ENCODE measurements around the gene KLHL29. TPM values are rescaled to one million over a fixed set of nuclear protein-coding genes. Genes with fewer than 3 reads are reported as not detected.
A peak's percentile ranks its signal among the peaks of the same experiment; 100 is the strongest.

Gene KLHL29
- total RNA-seq, 1 donor from 2014 or later = 8.4 TPM

DNA sequence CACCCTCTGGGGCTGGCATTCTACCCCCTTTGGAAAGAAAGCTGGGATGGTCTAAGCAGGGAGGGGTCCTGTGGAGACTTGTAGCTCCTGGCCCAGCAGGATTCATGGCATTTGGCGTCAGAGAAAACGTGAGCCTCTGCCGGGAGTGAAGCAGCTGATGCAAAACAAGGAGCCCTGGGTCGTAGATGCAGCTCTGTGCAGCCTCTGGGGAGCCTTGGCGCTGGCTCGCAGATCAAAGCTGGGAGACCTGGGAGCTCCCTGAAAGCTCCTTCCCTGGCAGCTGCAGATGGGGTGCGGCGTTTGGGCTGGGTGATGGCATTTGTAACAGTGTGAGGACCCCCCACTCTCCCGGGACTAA is 148.3 kb downstream of the KLHL29 start:
- no peaks in the 10 kb centered on the region for H3K9me3 Mint-ChIP-seq
- no peaks in the 10 kb centered on the region for H3K36me3 Mint-ChIP-seq (ENCODE audit: low read depth)
- DNase-seq (ENCODE audit: low read depth, low spot score) = no peak
- no peaks in the 10 kb centered on the region for H3K27me3 Mint-ChIP-seq (ENCODE audit: low read depth)
- no peak overlapping the region for H3K4me3 Mint-ChIP-seq
- TF ChIP-seq, protein P1, sequence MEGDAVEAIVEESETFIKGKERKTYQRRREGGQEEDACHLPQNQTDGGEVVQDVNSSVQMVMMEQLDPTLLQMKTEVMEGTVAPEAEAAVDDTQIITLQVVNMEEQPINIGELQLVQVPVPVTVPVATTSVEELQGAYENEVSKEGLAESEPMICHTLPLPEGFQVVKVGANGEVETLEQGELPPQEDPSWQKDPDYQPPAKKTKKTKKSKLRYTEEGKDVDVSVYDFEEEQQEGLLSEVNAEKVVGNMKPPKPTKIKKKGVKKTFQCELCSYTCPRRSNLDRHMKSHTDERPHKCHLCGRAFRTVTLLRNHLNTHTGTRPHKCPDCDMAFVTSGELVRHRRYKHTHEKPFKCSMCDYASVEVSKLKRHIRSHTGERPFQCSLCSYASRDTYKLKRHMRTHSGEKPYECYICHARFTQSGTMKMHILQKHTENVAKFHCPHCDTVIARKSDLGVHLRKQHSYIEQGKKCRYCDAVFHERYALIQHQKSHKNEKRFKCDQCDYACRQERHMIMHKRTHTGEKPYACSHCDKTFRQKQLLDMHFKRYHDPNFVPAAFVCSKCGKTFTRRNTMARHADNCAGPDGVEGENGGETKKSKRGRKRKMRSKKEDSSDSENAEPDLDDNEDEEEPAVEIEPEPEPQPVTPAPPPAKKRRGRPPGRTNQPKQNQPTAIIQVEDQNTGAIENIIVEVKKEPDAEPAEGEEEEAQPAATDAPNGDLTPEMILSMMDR (conservative IDR thresholded peaks at IDR 0.05) = no peak
- H3K4me1 Mint-ChIP-seq = peaks cover 38% of the 10 kb centered on the region
- peak overlapping the region; percentile 19 for H3K27ac Mint-ChIP-seq (ENCODE audit: unreplicated experiment)

DNA sequence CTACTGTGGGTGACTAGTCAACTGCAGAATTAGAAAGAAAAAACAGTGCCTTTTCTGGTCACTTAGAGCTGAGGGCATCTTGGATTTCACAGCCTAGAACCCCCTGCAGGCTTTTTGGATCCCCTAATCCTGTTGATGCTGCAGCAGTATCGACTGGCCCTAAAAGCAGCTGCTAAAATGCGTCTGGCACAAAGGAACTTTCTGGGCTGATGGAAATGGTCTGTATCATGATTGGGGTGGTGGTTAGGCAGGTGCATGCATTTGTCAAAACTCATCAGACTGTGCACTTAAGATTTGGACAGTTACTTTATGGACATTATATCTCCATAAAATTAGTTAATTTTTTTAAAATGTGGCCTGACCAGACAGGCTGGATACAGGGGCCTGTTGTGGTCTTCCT is 149.8 kb downstream of the KLHL29 start:
- Mint-ChIP-seq H3K4me1 (peaks cover 42% of the 10 kb centered on the region), H3K9me3 (no peaks in the 10 kb centered on the region), H3K27ac (ENCODE audit: unreplicated experiment) (no peak overlapping the region), H3K27me3 (ENCODE audit: low read depth) (no peaks in the 10 kb centered on the region), H3K36me3 (ENCODE audit: low read depth) (no peaks in the 10 kb centered on the region), H3K4me3 (no peak overlapping the region)
- DNase-seq (ENCODE audit: low read depth, low spot score) = no peak
- TF ChIP-seq, protein P1 (conservative IDR thresholded peaks at IDR 0.05) = no peak

DNA sequence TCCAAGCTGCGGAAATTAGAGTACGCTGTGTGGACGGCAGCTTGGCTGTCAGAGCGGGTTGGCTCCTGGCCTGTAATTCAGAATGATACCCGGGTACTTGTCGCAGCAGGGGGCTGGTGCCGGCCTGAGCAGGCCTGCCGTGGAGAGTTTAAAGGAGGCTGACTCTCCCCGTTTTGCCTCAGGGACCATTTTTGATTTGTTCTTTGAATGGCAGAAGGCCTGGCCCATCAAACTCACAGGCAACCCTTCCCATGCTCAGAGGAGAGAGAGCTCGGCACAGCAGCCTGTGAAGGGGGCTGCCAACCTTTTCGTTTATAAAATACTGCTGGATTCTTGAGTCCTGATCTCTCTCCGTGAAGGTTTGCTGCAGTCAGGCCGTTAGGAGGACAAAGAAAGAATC is 151.3 kb downstream of the KLHL29 start:
- Mint-ChIP-seq H3K4me3 (no peak overlapping the region), H3K27ac (ENCODE audit: unreplicated experiment) (peak overlapping the region; percentile 45), H3K9me3 (no peaks in the 10 kb centered on the region), H3K36me3 (ENCODE audit: low read depth) (no peaks in the 10 kb centered on the region), H3K4me1 (peaks cover 42% of the 10 kb centered on the region), H3K27me3 (ENCODE audit: low read depth) (no peaks in the 10 kb centered on the region)
- TF ChIP-seq, protein P1 (conservative IDR thresholded peaks at IDR 0.05) = no peak
- DNase-seq (ENCODE audit: low read depth, low spot score) = no peak

DNA sequence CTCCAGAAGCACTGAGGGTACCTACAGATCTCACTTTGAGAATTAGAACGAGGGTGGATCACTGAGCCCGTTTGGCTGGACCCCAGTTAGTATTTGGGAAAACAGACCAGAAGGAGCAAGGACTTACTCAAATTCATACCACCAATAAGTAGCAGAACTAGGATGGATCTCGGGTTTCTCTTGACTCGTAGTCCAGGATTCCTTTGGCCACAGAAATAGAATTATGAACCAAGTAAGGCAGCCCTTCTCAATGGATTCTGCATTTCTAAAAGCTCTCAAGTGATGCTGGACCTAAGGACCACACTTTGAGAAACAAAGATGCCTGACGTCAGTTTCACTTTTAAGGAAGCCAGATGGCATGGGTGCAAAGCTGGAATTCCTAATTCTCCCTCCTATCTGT is 153.0 kb downstream of the KLHL29 start:
- TF ChIP-seq, protein P1 (conservative IDR thresholded peaks at IDR 0.05) = no peak
- Mint-ChIP-seq H3K27me3 (ENCODE audit: low read depth) (no peaks in the 10 kb centered on the region), H3K9me3 (no peaks in the 10 kb centered on the region), H3K4me1 (peaks cover 41% of the 10 kb centered on the region), H3K27ac (ENCODE audit: unreplicated experiment) (no peak overlapping the region), H3K36me3 (ENCODE audit: low read depth) (no peaks in the 10 kb centered on the region), H3K4me3 (no peak overlapping the region)
- DNase-seq (ENCODE audit: low read depth, low spot score) = no peak

DNA sequence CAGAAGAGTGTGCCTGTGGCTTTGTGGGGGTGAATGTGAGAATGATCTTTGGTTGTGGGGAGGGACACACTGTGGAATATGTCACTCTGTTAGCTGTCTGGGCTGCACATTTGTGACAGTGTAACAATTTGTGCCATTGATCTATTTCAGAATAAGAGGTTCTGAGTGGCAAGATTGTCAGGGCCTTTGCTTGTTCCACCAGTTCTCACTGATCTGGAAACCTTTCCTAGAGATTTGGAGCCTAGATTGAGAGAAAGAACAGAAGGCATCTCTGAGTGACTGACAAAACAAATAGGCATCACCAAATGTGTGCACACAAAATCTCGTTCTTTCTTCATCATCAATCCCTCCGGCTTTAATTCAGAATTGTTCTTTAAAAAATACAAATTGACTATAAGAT is 153.6 kb downstream of the KLHL29 start:
- TF ChIP-seq, protein P1 (conservative IDR thresholded peaks at IDR 0.05) = no peak
- no peak overlapping the region for H3K4me3 Mint-ChIP-seq
- H3K27me3 Mint-ChIP-seq (ENCODE audit: low read depth) = no peaks in the 10 kb centered on the region
- H3K4me1 Mint-ChIP-seq = peaks cover 38% of the 10 kb centered on the region
- H3K27ac Mint-ChIP-seq (ENCODE audit: unreplicated experiment) = no peak overlapping the region
- no peaks in the 10 kb centered on the region for H3K9me3 Mint-ChIP-seq
- no peak for DNase-seq (ENCODE audit: low read depth, low spot score)
- H3K36me3 Mint-ChIP-seq (ENCODE audit: low read depth) = no peaks in the 10 kb centered on the region
